ENCODE measurements around the gene NOL9. TPM values are rescaled to one million over a fixed set of nuclear protein-coding genes. Genes with fewer than 3 reads are reported as not detected.

NOL9 gene
- total and polyA plus RNA-seq, 9 of the 15 experiments (the other 6 are each of a cell fraction or from before 2014, with no cell fraction given): 5.6 to 76.5 (median 47.3) TPM

- TF ChIP-seq MGA (IDR thresholded peaks at IDR 0.05) (no peak), SIN3B (IDR thresholded peaks at IDR 0.05; ENCODE audit: low read depth) (no peak), SIRT6 (IDR thresholded peaks at IDR 0.05; ENCODE audit: low read depth, low read length) (no peak), DMBX1 (CRISPR knock-in tag; IDR thresholded peaks at IDR 0.05; ENCODE audit: borderline replicate concordance) (no peak)
Observed at GRCh38 chr1:6513320-6513801, 41.0 kb downstream of the NOL9 start (continued).
